Keratinocyte (primary cell): ENCODE results near the gene LRRC7. TPM values are rescaled to one million over a fixed set of nuclear protein-coding genes. Genes with fewer than 3 reads are reported as not detected.

Experiments used
- DNase-seq: peaks from one replicate; pipeline ENCODE4 v3.0.0-alpha.2; 2011; ENCODE audit warnings: low read depth, missing footprints, low spot score
- FAIRE-seq: peaks from 2 replicates; lab custom pipeline; 2011; peaks lifted over from hg19 to GRCh38; lab: Jason Lieb, UNC
- H2AFZ ChIP-seq: 2 replicates; pipeline ENCODE4 v1.6.0; 2012; ENCODE audit warnings: low read length, control low read depth, inconsistent platforms; ENCODE audit not compliant: control insufficient read depth
- H3K27ac ChIP-seq: 2 replicates; pipeline ENCODE4 v1.5.1; 2011; ENCODE audit warnings: low read length; ENCODE audit not compliant: control insufficient read depth, insufficient read depth
- H3K27me3 ChIP-seq: 3 replicates; pipeline ENCODE4 v1.6.0; 2011; ENCODE audit warnings: low read length; ENCODE audit not compliant: control insufficient read depth, insufficient read depth; ENCODE audit errors: extremely low read depth
- H3K36me3 ChIP-seq, 2 experiments: 2 replicates in 1 of 2; 3 replicates in 1 of 2; pipeline ENCODE4 v1.5.1; 2011; ENCODE audit warnings: low read length in 2 of 2, mild to moderate bottlenecking in 1 of 2; ENCODE audit not compliant: control insufficient read depth in 2 of 2, insufficient read depth in 2 of 2; ENCODE audit errors: extremely low read depth in 1 of 2
- H3K4me1 ChIP-seq: 3 replicates; pipeline ENCODE4 v1.5.1; 2011; ENCODE audit warnings: low read length; ENCODE audit not compliant: control insufficient read depth, insufficient read depth; ENCODE audit errors: extremely low read depth
- H3K4me2 ChIP-seq: 3 replicates; pipeline ENCODE4 v1.6.0; 2011; ENCODE audit warnings: low read depth, low read length; ENCODE audit not compliant: control insufficient read depth, insufficient read depth; ENCODE audit errors: extremely low read depth
- H3K4me3 ChIP-seq, 3 experiments: fragments of 200-600 bp in 1 of 3; sonication (generic) in 1 of 3; 2 replicates in 2 of 3; 3 replicates in 1 of 3; pipeline ENCODE4 v1.5.1; 2011 to 2016; ENCODE audit warnings: low read length in 3 of 3, mild to moderate bottlenecking in 3 of 3, control low read depth in 2 of 3, inconsistent platforms in 1 of 3, low read depth in 1 of 3, mixed read lengths in 1 of 3, mixed run types in 1 of 3, moderate library complexity in 1 of 3; ENCODE audit not compliant: control insufficient read depth in 2 of 3, insufficient read depth in 2 of 3; ENCODE audit errors: extremely low read depth in 1 of 3
- H3K79me2 ChIP-seq: 2 replicates; pipeline ENCODE4 v1.6.0; 2012; ENCODE audit warnings: low read length; ENCODE audit not compliant: control insufficient read depth, insufficient read depth
- H3K9ac ChIP-seq: 3 replicates; pipeline ENCODE4 v1.6.0; 2011; ENCODE audit warnings: low read length; ENCODE audit not compliant: control insufficient read depth, insufficient read depth; ENCODE audit errors: extremely low read depth
- H3K9me1 ChIP-seq: 3 replicates; pipeline ENCODE4 v1.6.0; 2011; ENCODE audit warnings: low read length; ENCODE audit not compliant: control insufficient read depth, insufficient read depth; ENCODE audit errors: extremely low read depth
- H3K9me3 ChIP-seq: 2 replicates; pipeline ENCODE4 v1.5.1; 2012; ENCODE audit warnings: low read depth, low read length; ENCODE audit not compliant: control insufficient read depth
- H4K20me1 ChIP-seq: 3 replicates; pipeline ENCODE4 v1.6.0; 2011; ENCODE audit warnings: low read length; ENCODE audit not compliant: control insufficient read depth, insufficient read depth; ENCODE audit errors: extremely low read depth
- EZH2 ChIP-seq: IDR thresholded peaks from one replicate; pipeline ENCODE4 v1.6.1; 2012; ENCODE audit warnings: inconsistent platforms, mild to moderate bottlenecking, low read length, moderate library complexity
- dilution Hi-C: fragments of 300-500 bp; cut with MboI; formaldehyde crosslinking; loops from one replicate; pipeline ENCODE4 v1.7.0; 2020; ENCODE audit warnings: low sequenced_read_pairs; ENCODE audit not compliant: extremely low pct_ligation_motif_present
- polyA plus RNA-seq, 5 experiments: library from polyadenylated mRNA; depleted of rRNA in 3 of 5; stranded (reverse) in 3 of 5; stranded (forward) in 1 of 5; unstranded in 1 of 5; fragments of >200 nt; gene quantifications; 1 replicate in 1 of 5; 2 replicates in 3 of 5; 3 replicates in 1 of 5; pipeline versions ENCODE4 v1.2.1 to v1.2.3, GENCODE V29; 2011 to 2012; ENCODE audit warnings: missing spikeins in 2 of 5, low read depth in 1 of 5, low replicate concordance in 1 of 5
- TF ChIP-seq, protein P1 (sequence below), 3 experiments: IDR thresholded peaks in 1 of 3; conservative IDR thresholded peaks in 1 of 3; optimal IDR thresholded peaks in 1 of 3; 2 replicates in 2 of 3; 3 replicates in 1 of 3; pipeline versions ENCODE3 to v1.5.1; 2011; ENCODE audit warnings: low read length in 3 of 3, mild to moderate bottlenecking in 3 of 3, moderate library complexity in 2 of 3, control low read depth in 1 of 3, inconsistent platforms in 1 of 3; ENCODE audit not compliant: insufficient read depth in 2 of 3; ENCODE audit errors: extremely low read depth in 1 of 3

The LRRC7 gene
- polyA plus RNA-seq, 1 donor (not counting 4 experiments of a cell fraction or from before 2014, with no cell fraction given), result 0.28 TPM

DNA sequence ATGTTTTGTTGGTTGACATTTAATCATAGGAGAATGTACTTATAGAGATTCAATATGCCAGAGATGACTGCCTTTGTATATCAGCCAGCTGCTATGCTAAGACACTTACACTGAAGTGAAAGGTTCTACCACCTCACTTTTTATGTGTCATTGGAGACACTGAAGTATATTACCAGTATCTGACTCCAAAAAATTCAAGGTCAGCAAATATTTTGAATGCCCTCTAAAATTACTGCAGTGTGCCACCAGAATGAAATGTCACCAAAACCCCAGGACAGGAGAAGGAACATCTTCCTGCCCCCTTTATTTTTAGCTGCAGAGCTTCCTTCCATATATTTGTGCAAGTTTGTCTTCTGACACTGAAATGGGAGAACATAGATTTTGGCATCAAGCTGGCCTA lies 496.1 kb downstream of the LRRC7 start:
- dilution Hi-C loops, result no loop called here
- DNase-seq (no peak), FAIRE-seq (no peak)
- TF ChIP-seq, protein P1, sequence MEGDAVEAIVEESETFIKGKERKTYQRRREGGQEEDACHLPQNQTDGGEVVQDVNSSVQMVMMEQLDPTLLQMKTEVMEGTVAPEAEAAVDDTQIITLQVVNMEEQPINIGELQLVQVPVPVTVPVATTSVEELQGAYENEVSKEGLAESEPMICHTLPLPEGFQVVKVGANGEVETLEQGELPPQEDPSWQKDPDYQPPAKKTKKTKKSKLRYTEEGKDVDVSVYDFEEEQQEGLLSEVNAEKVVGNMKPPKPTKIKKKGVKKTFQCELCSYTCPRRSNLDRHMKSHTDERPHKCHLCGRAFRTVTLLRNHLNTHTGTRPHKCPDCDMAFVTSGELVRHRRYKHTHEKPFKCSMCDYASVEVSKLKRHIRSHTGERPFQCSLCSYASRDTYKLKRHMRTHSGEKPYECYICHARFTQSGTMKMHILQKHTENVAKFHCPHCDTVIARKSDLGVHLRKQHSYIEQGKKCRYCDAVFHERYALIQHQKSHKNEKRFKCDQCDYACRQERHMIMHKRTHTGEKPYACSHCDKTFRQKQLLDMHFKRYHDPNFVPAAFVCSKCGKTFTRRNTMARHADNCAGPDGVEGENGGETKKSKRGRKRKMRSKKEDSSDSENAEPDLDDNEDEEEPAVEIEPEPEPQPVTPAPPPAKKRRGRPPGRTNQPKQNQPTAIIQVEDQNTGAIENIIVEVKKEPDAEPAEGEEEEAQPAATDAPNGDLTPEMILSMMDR (optimal IDR thresholded peaks at IDR 0.05 in 1 of 3, IDR thresholded peaks at IDR 0.05 in 1 of 3, conservative IDR thresholded peaks at IDR 0.05 in 1 of 3; ENCODE audit: extremely low read depth in 1 of 3, insufficient read depth in 2 of 3, low read length in 3 of 3), result no peak
- no peak for TF ChIP-seq EZH2
- no peak overlapping the region for H2AFZ ChIP-seq
- no peaks in the 10 kb centered on the region for H3K9me1 ChIP-seq
- no peaks in the 10 kb centered on the region for H3K4me1 ChIP-seq
- H3K79me2 ChIP-seq, result no peaks in the 10 kb centered on the region
- H3K27me3 ChIP-seq, result no peaks in the 10 kb centered on the region
- H3K4me2 ChIP-seq, result no peak overlapping the region
- no peak overlapping the region for H3K4me3 ChIP-seq
- no peak overlapping the region for H3K9ac ChIP-seq
- no peaks in the 10 kb centered on the region for H3K36me3 ChIP-seq
- no peak overlapping the region for H3K27ac ChIP-seq
- H4K20me1 ChIP-seq, result no peaks in the 10 kb centered on the region
- H3K9me3 ChIP-seq, result no peaks in the 10 kb centered on the region

DNA sequence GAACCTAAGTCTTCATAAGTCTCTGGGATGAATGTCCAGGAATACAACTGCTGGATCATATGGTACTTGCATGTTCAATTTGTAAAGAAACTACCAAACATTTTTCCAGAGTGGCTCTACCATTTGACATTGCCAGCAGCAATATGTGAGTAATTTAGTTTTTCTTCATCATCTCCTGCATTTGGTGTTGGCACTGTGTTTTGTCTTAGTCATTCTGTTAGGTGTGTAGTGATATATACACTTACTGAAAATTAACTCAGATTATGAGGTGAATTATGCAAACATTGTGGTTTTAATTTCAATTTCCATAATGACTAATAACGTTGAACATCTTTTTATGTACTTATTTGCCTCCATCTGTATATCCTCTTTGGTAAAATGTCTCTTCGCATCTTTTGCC lies 499.0 kb downstream of the LRRC7 start:
- no peak overlapping the region for H3K4me3 ChIP-seq
- H2AFZ ChIP-seq, result no peak overlapping the region
- TF ChIP-seq, protein P1 (optimal IDR thresholded peaks at IDR 0.05 in 1 of 3, IDR thresholded peaks at IDR 0.05 in 1 of 3, conservative IDR thresholded peaks at IDR 0.05 in 1 of 3; ENCODE audit: extremely low read depth in 1 of 3, insufficient read depth in 2 of 3, low read length in 3 of 3), result no peak
- TF ChIP-seq EZH2, result no peak
- H4K20me1 ChIP-seq, result no peaks in the 10 kb centered on the region
- no peak for DNase-seq
- dilution Hi-C loops, result no loop called here
- H3K4me2 ChIP-seq, result no peak overlapping the region
- H3K36me3 ChIP-seq, result no peaks in the 10 kb centered on the region
- no peak for FAIRE-seq
- no peaks in the 10 kb centered on the region for H3K27me3 ChIP-seq
- no peak overlapping the region for H3K9ac ChIP-seq
- no peaks in the 10 kb centered on the region for H3K4me1 ChIP-seq
- H3K9me3 ChIP-seq, result no peaks in the 10 kb centered on the region
- no peaks in the 10 kb centered on the region for H3K79me2 ChIP-seq
- no peaks in the 10 kb centered on the region for H3K9me1 ChIP-seq
- H3K27ac ChIP-seq, result no peak overlapping the region
